Measurements from ENCODE around the gene SPACA6. TPM values are rescaled to one million over a fixed set of nuclear protein-coding genes. Genes with fewer than 3 reads are reported as not detected.

SPACA6 gene

DNA sequence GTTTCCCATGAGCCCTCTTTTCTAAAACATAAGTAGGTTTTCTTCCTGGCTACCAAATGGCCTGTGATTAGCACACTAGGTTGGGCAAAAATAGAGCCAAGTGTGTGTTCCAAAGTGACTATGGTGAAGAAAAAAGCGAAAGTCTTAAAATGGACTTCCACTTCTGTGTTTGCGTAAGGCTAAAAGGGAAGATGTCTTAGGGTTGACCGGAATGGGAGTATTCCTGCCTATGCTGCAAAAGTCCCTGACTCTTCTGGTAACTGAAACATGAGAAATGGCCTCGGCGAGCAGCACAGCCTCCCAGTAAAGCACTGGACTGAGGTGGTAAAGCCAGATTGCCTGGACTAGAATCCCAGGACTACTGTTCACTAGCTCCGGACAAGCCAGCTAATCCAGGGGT is 61.0 kb downstream of the SPACA6 start:
- no peak overlapping the region for H2BK120ac ChIP-seq (ENCODE audit: low read depth, low read length)
- no peak overlapping the region for H3K18ac ChIP-seq (ENCODE audit: low read length)
- no peak overlapping the region for H4K91ac ChIP-seq (ENCODE audit: low read depth, low read length, poor library complexity)
- no peak overlapping the region for H2BK12ac ChIP-seq (ENCODE audit: low read length)
- WGBS, 2 donors (ENCODE audit: extremely low coverage in 2 of 2, insufficient read length in 2 of 2, insufficient replicate concordance in 1 of 2), result no CpG with 5 or more reads among the region's 6 CpGs
- H2BK5ac ChIP-seq (ENCODE audit: low read length), result no peak overlapping the region
- no peak overlapping the region for H3K9ac ChIP-seq (ENCODE audit: low read depth, low read length, poor library complexity)
- no peak overlapping the region for H3K23ac ChIP-seq (ENCODE audit: low read depth, low read length, poor library complexity)
- H3K4me1 ChIP-seq (ENCODE audit: control insufficient read depth in 2 of 2, insufficient read depth in 1 of 2, low read depth in 1 of 2, low read length in 2 of 2), result no peaks in the 10 kb centered on the region
- H2AFZ ChIP-seq (ENCODE audit: low read length), result no peak overlapping the region
- H2AK5ac ChIP-seq (ENCODE audit: low read depth, low read length), result no peak overlapping the region
- no peaks in the 10 kb centered on the region for H3K79me1 ChIP-seq (ENCODE audit: low read depth, low read length)
- H3K14ac ChIP-seq (ENCODE audit: low read length), result no peak overlapping the region
- no peak for DNase-seq (ENCODE audit: low spot score)
- H4K8ac ChIP-seq (ENCODE audit: low read depth, low read length), result no peak overlapping the region
- H3K27me3 ChIP-seq (ENCODE audit: control insufficient read depth in 3 of 3, insufficient read depth in 3 of 3, low read depth in 1 of 3, low read length in 3 of 3), result no peaks in the 10 kb centered on the region
- no peak overlapping the region for H2BK15ac ChIP-seq (ENCODE audit: low read length)
- H3K36me3 ChIP-seq (replicated peaks in 1 of 2; ENCODE audit: control insufficient read depth in 2 of 2, insufficient read depth in 2 of 2, low read length in 2 of 2), result peaks cover 0 to 1% of the 10 kb centered on the region in 2 donors
- no peak overlapping the region for H3K4me3 ChIP-seq (ENCODE audit: low read length in 2 of 2)
- peaks cover 0 to 8% of the 10 kb centered on the region in 2 donors for H3K9me3 ChIP-seq (replicated peaks in 1 of 2; ENCODE audit: control insufficient read depth in 2 of 2, insufficient read depth in 1 of 2, low read depth in 1 of 2, low read length in 2 of 2)
- H3K4me2 ChIP-seq (ENCODE audit: insufficient read depth, low read length, poor library complexity, severe bottlenecking), result no peak overlapping the region
- no peak overlapping the region for H3K4ac ChIP-seq (ENCODE audit: low read length)
- no peak overlapping the region for H3K27ac ChIP-seq (replicated peaks; ENCODE audit: low read length)

DNA sequence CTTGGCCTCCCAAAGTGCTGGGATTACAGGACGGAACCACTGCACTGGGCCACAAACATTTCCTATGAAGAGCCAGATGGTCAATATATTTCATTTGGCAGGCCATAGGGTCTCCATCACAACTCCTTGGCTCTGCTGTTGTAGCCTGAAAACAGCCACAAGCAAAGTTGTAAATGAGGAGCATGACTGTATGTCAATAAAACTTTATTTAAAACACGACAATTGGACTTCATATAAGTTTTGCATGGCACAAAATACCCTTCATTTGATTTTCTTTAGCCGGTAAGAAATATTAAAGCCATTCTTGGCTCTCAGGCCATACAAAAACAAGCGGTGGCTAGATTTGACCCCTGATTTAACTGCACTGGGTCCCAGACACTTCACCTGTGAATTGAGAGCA is 61.6 kb downstream of the SPACA6 start:
- no peak overlapping the region for H3K9ac ChIP-seq (ENCODE audit: low read depth, low read length, poor library complexity)
- H3K4me1 ChIP-seq (ENCODE audit: control insufficient read depth in 2 of 2, insufficient read depth in 1 of 2, low read depth in 1 of 2, low read length in 2 of 2), result no peaks in the 10 kb centered on the region
- no peak overlapping the region for H3K23ac ChIP-seq (ENCODE audit: low read depth, low read length, poor library complexity)
- H2BK12ac ChIP-seq (ENCODE audit: low read length), result no peak overlapping the region
- no peak for DNase-seq (ENCODE audit: low spot score)
- WGBS, 2 donors (ENCODE audit: extremely low coverage in 2 of 2, insufficient read length in 2 of 2, insufficient replicate concordance in 1 of 2), result no CpG with 5 or more reads among the region's 4 CpGs
- peaks cover 0 to 8% of the 10 kb centered on the region in 2 donors for H3K9me3 ChIP-seq (replicated peaks in 1 of 2; ENCODE audit: control insufficient read depth in 2 of 2, insufficient read depth in 1 of 2, low read depth in 1 of 2, low read length in 2 of 2)
- H2BK15ac ChIP-seq (ENCODE audit: low read length), result no peak overlapping the region
- no peak overlapping the region for H2BK5ac ChIP-seq (ENCODE audit: low read length)
- no peak overlapping the region for H4K8ac ChIP-seq (ENCODE audit: low read depth, low read length)
- H3K27ac ChIP-seq (replicated peaks; ENCODE audit: low read length), result no peak overlapping the region
- peaks cover 0 to 1% of the 10 kb centered on the region in 2 donors for H3K36me3 ChIP-seq (replicated peaks in 1 of 2; ENCODE audit: control insufficient read depth in 2 of 2, insufficient read depth in 2 of 2, low read length in 2 of 2)
- H2BK120ac ChIP-seq (ENCODE audit: low read depth, low read length), result no peak overlapping the region
- H3K18ac ChIP-seq (ENCODE audit: low read length), result no peak overlapping the region
- H3K14ac ChIP-seq (ENCODE audit: low read length), result no peak overlapping the region
- H3K4ac ChIP-seq (ENCODE audit: low read length), result no peak overlapping the region
- no peaks in the 10 kb centered on the region for H3K27me3 ChIP-seq (ENCODE audit: control insufficient read depth in 3 of 3, insufficient read depth in 3 of 3, low read depth in 1 of 3, low read length in 3 of 3)
- H2AK5ac ChIP-seq (ENCODE audit: low read depth, low read length), result no peak overlapping the region
- no peak overlapping the region for H2AFZ ChIP-seq (ENCODE audit: low read length)
- H4K91ac ChIP-seq (ENCODE audit: low read depth, low read length, poor library complexity), result no peak overlapping the region
- H3K4me3 ChIP-seq (ENCODE audit: low read length in 2 of 2), result no peak overlapping the region
- no peak overlapping the region for H3K4me2 ChIP-seq (ENCODE audit: insufficient read depth, low read length, poor library complexity, severe bottlenecking)
- no peaks in the 10 kb centered on the region for H3K79me1 ChIP-seq (ENCODE audit: low read depth, low read length)

Small RNAs within 50 kb of the gene (small RNA-seq; reads per million reads assigned to genes)
- not detected for gene AC018755.2 (ENCODE audit: insufficient read depth)
- not detected for gene MIR125A (ENCODE audit: insufficient read depth)
- not detected for gene MIR99B (ENCODE audit: insufficient read depth)
- not detected for gene MIRLET7E (ENCODE audit: insufficient read depth)

Data from neuronal stem cell (in vitro differentiated cells).